Activated naive CD8-positive, alpha-beta T cell treated with anti-CD3 and anti-CD28 coated beads, Interleukin-2, amount 10 ng/mL, durations not matched to agents 7 days and 5 days (primary cell): ENCODE data around the gene KCNJ9. TPM values are rescaled to one million over a fixed set of nuclear protein-coding genes. Genes with fewer than 3 reads are reported as not detected.

Experiments used
- ATAC-seq: fragments of 150-1000 bp; cut with Tn5 transposase; one replicate; pipeline ENCODE4 v1.10.0; 2021; ENCODE audit warnings: low read depth, moderate library complexity
- POLR2A ChIA-PET: fragments of 350-600 bp; sonication (Branson Sonifier 250); formaldehyde crosslinking; loops from one replicate; lab custom pipeline; 2021; ENCODE audit warnings: antibody characterized with exemption; lab: Charles Lee
- DNase-seq: peaks from one replicate; pipeline ENCODE4 v3.0.0; 2021
- H3K27ac Mint-ChIP-seq: one replicate; pipeline ENCODE4 v1.8.0; 2022; ENCODE audit warnings: mild to moderate bottlenecking, mixed read lengths
- H3K27me3 Mint-ChIP-seq: one replicate; pipeline ENCODE4 v1.8.0; 2022; ENCODE audit warnings: mild to moderate bottlenecking, moderate library complexity, mixed read lengths
- H3K36me3 Mint-ChIP-seq: one replicate; pipeline ENCODE4 v1.8.0; 2021; ENCODE audit warnings: mild to moderate bottlenecking, mixed read lengths
- H3K4me1 Mint-ChIP-seq: one replicate; pipeline ENCODE4 v1.8.0; 2021; ENCODE audit warnings: mixed read lengths
- H3K4me3 Mint-ChIP-seq: one replicate; pipeline ENCODE4 v1.8.0; 2022; ENCODE audit warnings: mild to moderate bottlenecking, moderate library complexity, mixed read lengths
- H3K9me3 Mint-ChIP-seq: one replicate; pipeline ENCODE4 v1.8.0; 2021; ENCODE audit warnings: mixed read lengths
- total RNA-seq, 2 experiments: library from RNA; stranded (reverse); gene quantifications; one replicate each; pipeline ENCODE4 v1.2.3, GENCODE V29; 2021

Gene KCNJ9
- total RNA-seq, 2 experiments from 2014 or later = not detected

GRCh38 chr1:160095382-160096105, 14.2 kb downstream of the KCNJ9 start:
- DNase-seq (no peak), ATAC-seq (no peak)
- Mint-ChIP-seq H3K4me3 (no peak overlapping the region), H3K36me3 (peaks cover 2% of the 10 kb centered on the region), H3K9me3 (no peaks in the 10 kb centered on the region), H3K27me3 (no peaks in the 10 kb centered on the region), H3K27ac (peak overlapping the region; percentile 44), H3K4me1 (peaks cover 31% of the 10 kb centered on the region)
- POLR2A ChIA-PET = interaction anchor here (1.2 kb wide), 1 partner anchor 172 kb away, joined by 4 read pairs; no protein-coding TSS in a partner anchor

- H3K27me3 Mint-ChIP-seq = no peaks in the 10 kb centered on the region
- POLR2A ChIA-PET = interaction anchor here (1.1 to 1.2 kb wide), 2 partner anchors 173 to 188 kb away, joined by 4 read pairs; partner anchors contain the start of gene PEX19
- peak overlapping the region; percentile 92 for H3K4me3 Mint-ChIP-seq
- peak overlapping the region; percentile 91 for H3K27ac Mint-ChIP-seq
- peaks cover 38% of the 10 kb centered on the region for H3K4me1 Mint-ChIP-seq
- ATAC-seq (no peak), DNase-seq (no peak)
- H3K36me3 Mint-ChIP-seq = peaks cover 2% of the 10 kb centered on the region
- no peaks in the 10 kb centered on the region for H3K9me3 Mint-ChIP-seq
Observed at GRCh38 chr1:160096274-160097116, 15.2 kb downstream of the KCNJ9 start.

GRCh38 chr1:160097151-160097910, 16.0 kb downstream of the KCNJ9 start:
- no peaks in the 10 kb centered on the region for H3K36me3 Mint-ChIP-seq
- H3K4me3 Mint-ChIP-seq = peak overlapping the region; percentile 92
- no peak for ATAC-seq
- POLR2A ChIA-PET = interaction anchor here (1.1 to 1.4 kb wide), 3 partner anchors 10 to 187 kb away, joined by 4 to 5 read pairs (median 4); partner anchors contain the start of genes DCAF8 and PEX19
- H3K27me3 Mint-ChIP-seq = no peaks in the 10 kb centered on the region
- peak overlapping the region; percentile 91 for H3K27ac Mint-ChIP-seq
- DNase-seq = no peak
- H3K4me1 Mint-ChIP-seq = peaks cover 38% of the 10 kb centered on the region
- no peaks in the 10 kb centered on the region for H3K9me3 Mint-ChIP-seq

- DNase-seq = peak; percentile 93
- Mint-ChIP-seq H3K4me3 (peak within 1 kb of the TSS; percentile 92), H3K4me1 (peaks cover 39% of the 10 kb centered on the region), H3K27me3 (no peaks in the 10 kb centered on the region), H3K27ac (peak within 1 kb of the TSS; percentile 91), H3K9me3 (no peaks in the 10 kb centered on the region), H3K36me3 (no peaks in the 10 kb centered on the region)
- peak; percentile 69 for ATAC-seq
- POLR2A ChIA-PET = interaction anchor here (0.6 to 1.4 kb wide), 9 partner anchors 11 to 278 kb away, joined by 3 to 5 read pairs (median 3); partner anchors contain the start of genes DCAF8, PEA15 and PEX19
Observed at GRCh38 chr1:160097911-160098851, 16.8 kb downstream of the KCNJ9 start, which contains the start of gene IGSF8. IGSF8 (minus strand) TSS chr1:160098619; CDS start chr1:160098472, 147 bp downstream.

GRCh38 chr1:160098852-160099561, 17.7 kb downstream of the KCNJ9 start:
- Mint-ChIP-seq H3K9me3 (no peaks in the 10 kb centered on the region), H3K36me3 (no peaks in the 10 kb centered on the region), H3K4me3 (peak overlapping the region; percentile 81), H3K4me1 (peaks cover 39% of the 10 kb centered on the region), H3K27me3 (no peaks in the 10 kb centered on the region), H3K27ac (peak overlapping the region; percentile 86)
- peak; percentile 79 for ATAC-seq
- POLR2A ChIA-PET = interaction anchor here (0.8 to 1.4 kb wide), 6 partner anchors 11 to 277 kb away, joined by 3 to 4 read pairs (median 3); no protein-coding TSS in a partner anchor
- peak; percentile 98 for DNase-seq

- POLR2A ChIA-PET = interaction anchor here (1.2 to 2.1 kb wide), 3 partner anchors 15 to 192 kb away, joined by 3 to 8 read pairs (median 4); no protein-coding TSS in a partner anchor
- H3K4me3 Mint-ChIP-seq = peak overlapping the region; percentile 81
- H3K9me3 Mint-ChIP-seq = no peaks in the 10 kb centered on the region
- peak overlapping the region; percentile 88 for H3K27ac Mint-ChIP-seq
- no peaks in the 10 kb centered on the region for H3K36me3 Mint-ChIP-seq
- DNase-seq (no peak), ATAC-seq (no peak)
- peaks cover 39% of the 10 kb centered on the region for H3K4me1 Mint-ChIP-seq
- no peaks in the 10 kb centered on the region for H3K27me3 Mint-ChIP-seq
Observed at GRCh38 chr1:160099716-160100375, 18.5 kb downstream of the KCNJ9 start.

GRCh38 chr1:160101037-160101716, 19.8 kb downstream of the KCNJ9 start:
- H3K27me3 Mint-ChIP-seq = no peaks in the 10 kb centered on the region
- H3K4me1 Mint-ChIP-seq = peaks cover 36% of the 10 kb centered on the region
- ATAC-seq = peak; percentile 23

GRCh38 chr1:160101717-160102522, 20.6 kb downstream of the KCNJ9 start:
- Mint-ChIP-seq H3K9me3 (no peaks in the 10 kb centered on the region), H3K27ac (peak overlapping the region; percentile 88), H3K27me3 (peaks cover 3% of the 10 kb centered on the region), H3K36me3 (no peaks in the 10 kb centered on the region), H3K4me1 (peaks cover 30% of the 10 kb centered on the region), H3K4me3 (no peak overlapping the region)
- POLR2A ChIA-PET = interaction anchor here (1.2 to 2.1 kb wide), 4 partner anchors 150 to 189 kb away, joined by 3 to 8 read pairs (median 6); partner anchors contain the start of gene DCAF8
- ATAC-seq (no peak), DNase-seq (no peak)

More at GRCh38 chr1:160101037-160101716, 19.8 kb downstream of the KCNJ9 start:
- peak overlapping the region; percentile 88 for H3K27ac Mint-ChIP-seq
- POLR2A ChIA-PET = interaction anchor here (1.2 to 2.1 kb wide), 4 partner anchors 151 to 190 kb away, joined by 3 to 8 read pairs (median 6); partner anchors contain the start of gene DCAF8
- peak; percentile 80 for DNase-seq
- no peaks in the 10 kb centered on the region for H3K36me3 Mint-ChIP-seq
- no peaks in the 10 kb centered on the region for H3K9me3 Mint-ChIP-seq
- peak overlapping the region; percentile 62 for H3K4me3 Mint-ChIP-seq

- DNase-seq (no peak), ATAC-seq (no peak)
- Mint-ChIP-seq H3K9me3 (no peaks in the 10 kb centered on the region), H3K27ac (no peak overlapping the region), H3K4me3 (no peak overlapping the region), H3K36me3 (no peaks in the 10 kb centered on the region), H3K4me1 (peaks cover 22% of the 10 kb centered on the region), H3K27me3 (peaks cover 3% of the 10 kb centered on the region)
- POLR2A ChIA-PET = no interaction called here
Observed at GRCh38 chr1:160103658-160104408, 22.5 kb downstream of the KCNJ9 start.
